Progenitor cell of endocrine pancreas (in vitro differentiated cells): ENCODE measurements around the gene AZIN2. TPM values are rescaled to one million over a fixed set of nuclear protein-coding genes. Genes with fewer than 3 reads are reported as not detected.
"Not testable (repeated sequence)": the region's sequence is repeated elsewhere in the genome, so short reads cannot be mapped to it uniquely, and the experiment has no call there.

ENCODE experiments used
- DNase-seq: peaks from one replicate; pipeline ENCODE4 v3.0.0; 2021; ENCODE audit warnings: low spot score; ENCODE audit not compliant: unreplicated experiment
- H3K27ac Mint-ChIP-seq: 2 replicates; pipeline ENCODE4 v1.8.0; 2021; ENCODE audit warnings: mild to moderate bottlenecking, moderate library complexity, mixed read lengths
- H3K27me3 Mint-ChIP-seq: 2 replicates; pipeline ENCODE4 v1.8.0; 2021; ENCODE audit warnings: mixed read lengths
- H3K36me3 Mint-ChIP-seq: 2 replicates; pipeline ENCODE4 v1.8.0; 2022; ENCODE audit warnings: mixed read lengths; ENCODE audit not compliant: insufficient read depth
- H3K4me1 Mint-ChIP-seq: 2 replicates; pipeline ENCODE4 v1.8.0; 2021; ENCODE audit warnings: low read depth, mixed read lengths
- H3K4me3 Mint-ChIP-seq: 2 replicates; pipeline ENCODE4 v1.8.0; 2021; ENCODE audit warnings: low read depth, mild to moderate bottlenecking, moderate library complexity, mixed read lengths
- H3K9me3 Mint-ChIP-seq: 2 replicates; pipeline ENCODE4 v1.8.0; 2021; ENCODE audit warnings: low read depth, mixed read lengths
- CTCF ChIP-seq: fragments of 200-600 bp; sonication (generic); IDR thresholded peaks from one replicate; pipeline ENCODE4 v1.5.0; 2021; ENCODE audit warnings: antibody characterized with exemption, mild to moderate bottlenecking; ENCODE audit not compliant: unreplicated experiment
- total RNA-seq: library from RNA; stranded (reverse); gene quantifications from 2 replicates; pipeline ENCODE4 v1.2.1, GENCODE V29; 2021

The AZIN2 gene
- total RNA-seq, 1 donor from 2014 or later = 5.2 TPM

DNA sequence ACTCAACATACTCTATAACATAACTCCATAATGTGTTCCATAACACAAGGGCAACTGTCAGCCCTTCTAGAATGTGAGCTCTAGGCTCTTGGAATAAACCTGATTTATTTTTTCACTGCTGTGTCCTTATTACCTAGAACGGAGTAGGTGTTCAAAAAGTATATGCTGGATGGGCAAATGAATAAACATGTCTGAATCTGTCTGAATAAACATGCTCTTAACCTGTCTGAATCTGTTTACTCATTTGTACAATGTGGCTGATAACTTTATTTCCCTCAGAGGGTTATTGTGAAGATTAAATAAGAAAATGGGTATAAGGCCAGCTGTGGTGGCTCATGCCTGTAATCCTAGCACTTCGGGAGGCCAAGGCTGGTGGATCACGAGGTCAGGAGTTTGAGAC, 42.3 kb downstream of the AZIN2 start:
- peaks cover 4% of the 10 kb centered on the region for H3K36me3 Mint-ChIP-seq
- peaks cover 36% of the 10 kb centered on the region for H3K27me3 Mint-ChIP-seq
- peaks cover 1% of the 10 kb centered on the region for H3K4me1 Mint-ChIP-seq
- no peak for DNase-seq
- H3K9me3 Mint-ChIP-seq = peaks cover 4% of the 10 kb centered on the region
- H3K4me3 Mint-ChIP-seq = no peak overlapping the region
- TF ChIP-seq CTCF = no peak
- H3K27ac Mint-ChIP-seq = no peak overlapping the region

DNA sequence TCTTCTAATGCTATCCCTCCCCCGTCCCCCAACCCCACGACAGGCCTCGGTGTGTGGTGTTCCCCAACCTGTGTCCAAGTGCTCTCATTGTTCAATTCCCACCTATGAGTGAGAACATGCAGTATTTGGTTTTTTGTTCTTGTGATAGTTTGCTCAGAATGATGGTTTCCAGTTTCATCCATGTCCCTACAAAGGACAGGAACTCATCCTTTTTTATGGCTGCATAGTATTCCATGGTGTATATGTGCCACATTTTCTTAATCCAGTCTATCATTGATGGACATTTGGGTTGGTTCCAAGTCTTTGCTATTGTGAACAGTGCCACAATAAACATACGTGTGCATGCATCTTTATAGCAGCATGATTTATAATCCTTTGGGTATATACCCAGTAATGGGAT, 43.7 kb downstream of the AZIN2 start:
- H3K27ac Mint-ChIP-seq, H3K4me1 Mint-ChIP-seq, DNase-seq, H3K36me3 Mint-ChIP-seq, H3K9me3 Mint-ChIP-seq, H3K4me3 Mint-ChIP-seq: not testable (repeated sequence)
- peaks cover 35% of the 10 kb centered on the region for H3K27me3 Mint-ChIP-seq

GRCh38 chr1:33126411-33127000, 45.6 kb downstream of the AZIN2 start:
- peaks cover 4% of the 10 kb centered on the region for H3K36me3 Mint-ChIP-seq
- peaks cover 4% of the 10 kb centered on the region for H3K9me3 Mint-ChIP-seq
- H3K4me1 Mint-ChIP-seq = peaks cover 1% of the 10 kb centered on the region
- H3K27me3 Mint-ChIP-seq = peaks cover 37% of the 10 kb centered on the region
- TF ChIP-seq CTCF = no peak
- DNase-seq = no peak
- H3K27ac Mint-ChIP-seq = peak overlapping the region; percentile 93
- peak overlapping the region; percentile 89 for H3K4me3 Mint-ChIP-seq

DNA sequence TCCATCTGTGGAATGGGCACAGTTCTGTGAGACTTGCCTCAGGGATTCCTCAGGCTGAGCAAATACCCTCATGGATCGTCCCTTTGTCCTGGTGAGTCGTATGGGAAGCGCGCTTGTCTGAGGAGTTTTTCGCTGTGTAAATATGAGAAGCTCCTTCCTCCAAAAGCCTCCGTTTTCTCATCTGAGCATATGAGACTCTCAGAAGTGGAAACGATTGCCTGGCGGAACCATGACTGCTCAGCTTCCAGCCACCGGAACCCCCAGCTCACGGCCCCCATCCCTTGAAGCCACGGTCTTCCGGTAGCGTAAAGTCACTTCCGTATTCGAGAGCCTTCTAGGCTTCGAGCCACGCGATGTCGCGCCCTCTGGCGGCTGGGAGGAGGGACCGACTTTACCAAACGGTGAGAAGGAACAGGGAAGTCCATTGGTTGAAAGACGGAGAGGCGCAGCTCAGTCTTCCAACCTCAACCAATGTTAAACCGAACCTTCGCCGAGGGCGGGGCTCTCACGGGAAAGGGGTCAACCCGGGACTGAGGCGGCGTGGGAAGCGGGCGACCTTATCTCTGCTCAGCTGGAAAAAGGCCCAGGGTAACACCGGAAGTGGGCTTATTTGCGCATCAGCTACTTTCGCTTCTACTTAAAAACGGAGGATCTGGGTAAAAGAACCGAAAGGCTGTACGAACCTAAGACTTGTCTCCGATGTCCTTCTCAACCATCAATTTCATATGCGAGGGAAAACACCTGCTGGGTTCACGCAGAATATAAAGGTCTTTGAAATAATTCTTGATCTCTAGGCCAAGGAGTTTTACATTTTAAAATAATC, 46.3 kb downstream of the AZIN2 start:
- peaks cover 4% of the 10 kb centered on the region for H3K36me3 Mint-ChIP-seq
- H3K4me3 Mint-ChIP-seq = peak overlapping the region; percentile 89
- H3K27me3 Mint-ChIP-seq = peaks cover 30% of the 10 kb centered on the region
- peaks cover 1% of the 10 kb centered on the region for H3K4me1 Mint-ChIP-seq
- H3K27ac Mint-ChIP-seq = peak overlapping the region; percentile 93
- peak; percentile 75 for DNase-seq
- peak; percentile 92 for TF ChIP-seq CTCF
- peaks cover 4% of the 10 kb centered on the region for H3K9me3 Mint-ChIP-seq

DNA sequence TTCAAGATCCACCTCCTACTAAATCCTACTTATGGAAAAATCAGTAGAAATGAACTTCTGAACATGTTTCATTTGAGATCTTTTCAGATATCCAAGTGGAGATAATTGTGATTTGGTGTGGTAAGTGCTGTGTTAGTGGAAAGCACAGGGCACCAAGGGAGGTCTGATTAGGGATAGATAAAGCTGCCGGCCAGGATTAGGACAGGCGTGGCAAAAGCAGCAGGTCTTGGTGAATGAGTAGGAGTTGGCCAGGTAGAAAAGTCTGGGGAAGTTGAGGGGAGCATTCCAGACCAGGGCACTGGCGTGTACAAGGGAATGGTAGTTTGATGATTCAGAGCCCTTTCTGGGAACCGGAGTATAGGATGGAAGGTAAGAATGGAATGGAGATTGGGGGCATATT, 47.8 kb downstream of the AZIN2 start:
- H3K27me3 Mint-ChIP-seq = peaks cover 23% of the 10 kb centered on the region
- H3K36me3 Mint-ChIP-seq = peaks cover 4% of the 10 kb centered on the region
- no peak for TF ChIP-seq CTCF
- H3K27ac Mint-ChIP-seq = no peak overlapping the region
- no peak for DNase-seq
- peaks cover 1% of the 10 kb centered on the region for H3K4me1 Mint-ChIP-seq
- H3K9me3 Mint-ChIP-seq = peaks cover 4% of the 10 kb centered on the region
- no peak overlapping the region for H3K4me3 Mint-ChIP-seq

- peaks cover 1% of the 10 kb centered on the region for H3K4me1 Mint-ChIP-seq
- DNase-seq = no peak
- TF ChIP-seq CTCF = no peak
- peaks cover 4% of the 10 kb centered on the region for H3K9me3 Mint-ChIP-seq
- H3K36me3 Mint-ChIP-seq = peaks cover 4% of the 10 kb centered on the region
- peaks cover 24% of the 10 kb centered on the region for H3K27me3 Mint-ChIP-seq
- no peak overlapping the region for H3K4me3 Mint-ChIP-seq
- no peak overlapping the region for H3K27ac Mint-ChIP-seq
Observed at GRCh38 chr1:33130297-33130696, 49.3 kb downstream of the AZIN2 start.
